ENCODE measurements around the gene FBXL2. TPM values are rescaled to one million over a fixed set of nuclear protein-coding genes. Genes with fewer than 3 reads are reported as not detected.
"Not testable (repeated sequence)": the region's sequence is repeated elsewhere in the genome, so short reads cannot be mapped to it uniquely, and the experiment has no call there.

The FBXL2 gene
- total and polyA plus RNA-seq, 2 of the 4 experiments (the other 2 are of a cell fraction), result 15.8 to 21.0 TPM

DNA sequence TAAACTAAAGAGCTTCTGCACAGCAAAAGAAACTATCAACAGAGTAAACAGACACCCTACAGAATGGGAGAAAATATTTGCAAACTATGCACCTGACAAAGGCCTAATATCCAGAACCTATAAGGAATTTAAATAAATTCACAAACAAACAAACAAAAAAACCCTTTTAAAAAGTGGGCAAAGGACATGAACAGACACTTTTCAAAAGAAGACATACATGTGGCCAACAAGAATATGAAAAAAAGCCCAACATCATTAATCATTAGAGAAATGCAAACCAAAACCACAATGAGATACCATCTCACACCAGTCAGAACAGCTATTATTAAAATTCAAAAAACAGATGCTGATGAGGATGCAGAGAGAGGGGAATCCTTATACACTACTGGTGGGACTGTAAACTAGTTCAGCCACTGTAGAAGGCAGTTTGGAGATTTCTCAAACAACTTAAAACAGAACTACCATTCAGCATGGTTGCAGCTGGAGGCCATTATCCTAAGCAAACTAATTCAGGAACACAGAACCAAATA, 61.8 kb downstream of the FBXL2 start:
- ATAC-seq (ENCODE audit: low read depth); in situ Hi-C loops (cut with MboI; ENCODE audit: low sequenced_read_pairs); H2AFZ ChIP-seq (replicated peaks; ENCODE audit: low read length, poor library complexity); H3K9me3 ChIP-seq (ENCODE audit: control insufficient read depth, insufficient read depth, low read length); H3K27ac ChIP-seq (ENCODE audit: insufficient read depth, low read length); H3K4me2 ChIP-seq (ENCODE audit: low read depth, low read length); H3K4me3 ChIP-seq (ENCODE audit: insufficient read depth, low read depth, low read length); H2BK20ac ChIP-seq (ENCODE audit: low read depth, low read length); dilution Hi-C loops (cut with HindIII; ENCODE audit: low sequenced_read_pairs, unreplicated experiment); BruUV-seq (replicated peaks); H3K4me1 ChIP-seq (ENCODE audit: control insufficient read depth, insufficient read depth, low read length); H4K5ac ChIP-seq (ENCODE audit: low read depth, low read length); H3K14ac ChIP-seq (replicated peaks; ENCODE audit: low read depth, low read length); H3K36me3 ChIP-seq (ENCODE audit: control insufficient read depth, insufficient read depth, low read length); CTCF ChIA-PET; DNase-seq; H3K56ac ChIP-seq (ENCODE audit: extremely low read depth, insufficient read depth, low read length); H3K27me3 ChIP-seq (ENCODE audit: control insufficient read depth, insufficient read depth, low read length); H3K9me1 ChIP-seq (ENCODE audit: insufficient read depth, low read length); H2AK5ac ChIP-seq (ENCODE audit: low read depth, low read length); H2BK5ac ChIP-seq (ENCODE audit: low read depth, low read length, poor library complexity, severe bottlenecking); H4K8ac ChIP-seq (ENCODE audit: low read depth in 2 of 2, low read length in 2 of 2); H4K20me1 ChIP-seq (ENCODE audit: insufficient read depth, low read length); H4K91ac ChIP-seq (ENCODE audit: insufficient read depth, low read depth, low read length); H2BK15ac ChIP-seq (ENCODE audit: low read depth, low read length); H3K79me1 ChIP-seq (ENCODE audit: low read depth in 1 of 2, low read length in 2 of 2); H2AK9ac ChIP-seq (replicated peaks; ENCODE audit: low read depth, low read length, poor library complexity); H2BK120ac ChIP-seq (ENCODE audit: low read depth, low read length); H3K9ac ChIP-seq (ENCODE audit: low read depth, low read length); H3K23ac ChIP-seq (ENCODE audit: low read depth, low read length); H3K18ac ChIP-seq (ENCODE audit: low read depth, low read length); POLR2A ChIA-PET (ENCODE audit: unreplicated experiment); H3K4ac ChIP-seq (ENCODE audit: low read depth, low read length): not testable (repeated sequence)
- intact Hi-C loops (cut with micrococcal nuclease), result loop anchor here (10.0 kb wide), 1 partner anchor 54 kb away; no protein-coding TSS in a partner anchor
